HG02870 (cell line): ENCODE data around the gene MND1.

Experiments used
- ATAC-seq: cut with Tn5 transposase; IDR thresholded peaks from one replicate; pipeline ENCODE4 v1.9.1; 2021; ENCODE audit warnings: mild to moderate bottlenecking, moderate library complexity; ENCODE audit not compliant: unreplicated experiment

MND1 gene, protein sequence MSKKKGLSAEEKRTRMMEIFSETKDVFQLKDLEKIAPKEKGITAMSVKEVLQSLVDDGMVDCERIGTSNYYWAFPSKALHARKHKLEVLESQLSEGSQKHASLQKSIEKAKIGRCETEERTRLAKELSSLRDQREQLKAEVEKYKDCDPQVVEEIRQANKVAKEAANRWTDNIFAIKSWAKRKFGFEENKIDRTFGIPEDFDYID

GRCh38 chr4:153344131-153345011 is at the start of gene MND1:
Gene MND1, plus strand, starts transcription at chr4:153344688. Its CDS starts 50 bp downstream, at chr4:153344738.
- peak; percentile 75 for ATAC-seq

GRCh38 chr4:153295131-153295755 is 49.2 kb upstream of the MND1 start:
- ATAC-seq, result no peak

DNA sequence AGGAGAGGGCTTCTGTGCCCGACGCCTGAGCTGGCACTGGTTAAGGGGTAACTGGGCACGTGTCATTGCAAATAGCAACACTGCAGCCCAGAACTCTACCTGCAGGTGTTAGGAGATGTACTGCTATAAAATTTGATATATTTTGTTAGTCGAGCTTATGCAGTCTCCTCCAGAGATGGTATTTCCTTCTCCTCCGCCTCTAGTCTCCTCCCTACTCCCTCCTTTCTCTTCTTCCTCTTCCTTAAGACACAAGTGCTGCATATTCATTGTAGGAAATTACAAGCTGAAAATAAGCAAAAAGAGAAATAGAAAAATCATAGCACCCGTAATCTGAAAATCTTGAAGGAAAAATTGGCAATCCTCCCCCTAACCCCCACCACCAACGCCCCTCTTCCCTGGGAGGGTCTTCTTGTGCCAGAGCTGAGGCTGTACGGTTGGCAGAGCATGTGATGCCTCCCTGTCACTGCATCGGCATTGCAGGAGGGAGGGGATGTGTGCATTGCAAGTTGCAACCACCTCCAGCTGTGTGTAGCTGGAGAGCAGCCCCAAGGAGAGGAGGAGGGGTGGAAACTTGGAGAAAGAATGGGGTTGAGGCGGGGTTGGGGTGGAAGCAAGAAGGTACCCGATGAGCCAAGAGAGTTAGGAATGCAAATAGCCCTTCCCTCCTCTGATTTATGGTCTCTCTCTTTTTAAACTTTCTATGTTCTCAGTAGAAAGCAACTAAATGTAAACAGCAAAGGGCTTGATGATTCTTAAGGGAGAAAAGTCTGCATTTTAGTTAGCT is 48.3 kb upstream of the MND1 start:
- ATAC-seq, result no peak

DNA sequence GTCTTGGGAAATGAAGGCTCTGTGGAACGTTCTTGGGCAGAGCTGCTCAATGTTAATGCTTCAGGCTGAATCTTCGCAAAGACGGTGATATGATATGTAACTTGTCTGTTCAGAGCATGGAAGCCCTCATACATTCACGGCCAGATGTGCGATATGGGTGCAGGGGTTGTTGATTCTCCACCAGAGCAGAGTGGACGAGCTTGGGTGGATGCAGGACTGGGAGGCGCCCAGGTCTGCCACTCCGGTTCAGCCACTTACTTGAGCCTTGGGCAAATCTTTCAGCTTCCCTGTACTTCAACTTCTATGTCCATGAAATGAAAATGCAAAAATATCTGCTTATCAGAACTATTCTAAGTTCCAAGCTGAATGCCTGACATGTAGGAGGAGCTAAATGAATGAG is 47.4 kb upstream of the MND1 start:
- no peak for ATAC-seq

DNA sequence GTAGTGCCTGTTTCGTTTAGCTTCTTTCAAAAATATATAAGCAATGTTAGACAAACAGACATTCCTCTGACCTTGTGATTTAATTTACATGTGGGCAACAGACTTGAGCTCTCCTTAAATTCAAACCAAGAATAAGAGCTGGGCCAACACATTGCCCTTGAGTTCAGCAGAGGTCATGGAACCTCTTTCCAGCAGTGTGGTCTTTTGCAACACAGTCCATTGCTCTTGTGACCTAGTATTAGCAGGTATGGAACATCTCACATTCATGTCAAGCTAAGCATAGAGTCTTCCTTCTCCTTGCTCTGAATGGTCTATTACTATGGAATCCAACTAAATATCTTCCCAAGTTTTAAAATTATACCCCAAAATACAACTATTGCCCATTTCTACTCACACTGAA is 33.7 kb upstream of the MND1 start:
- ATAC-seq, result no peak

DNA sequence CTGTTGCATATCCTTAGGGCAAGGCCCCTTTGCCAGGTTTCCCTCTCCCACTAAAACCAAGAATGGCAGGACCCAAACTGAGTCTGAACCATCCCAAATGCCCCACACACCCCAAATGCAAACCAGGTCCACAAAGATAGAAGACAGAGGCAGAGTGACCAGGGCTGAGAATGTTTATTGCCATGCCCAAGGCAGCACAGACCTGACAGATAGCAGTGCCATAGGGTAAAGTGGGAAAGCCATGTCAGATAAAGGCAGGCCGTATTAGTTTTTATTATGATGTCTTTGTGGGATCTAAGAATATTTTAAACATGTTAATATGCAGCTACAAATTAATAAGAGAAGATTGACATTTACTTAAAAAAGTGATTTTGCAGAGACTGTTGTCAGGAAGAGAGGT is 29.6 kb upstream of the MND1 start:
- no peak for ATAC-seq

DNA sequence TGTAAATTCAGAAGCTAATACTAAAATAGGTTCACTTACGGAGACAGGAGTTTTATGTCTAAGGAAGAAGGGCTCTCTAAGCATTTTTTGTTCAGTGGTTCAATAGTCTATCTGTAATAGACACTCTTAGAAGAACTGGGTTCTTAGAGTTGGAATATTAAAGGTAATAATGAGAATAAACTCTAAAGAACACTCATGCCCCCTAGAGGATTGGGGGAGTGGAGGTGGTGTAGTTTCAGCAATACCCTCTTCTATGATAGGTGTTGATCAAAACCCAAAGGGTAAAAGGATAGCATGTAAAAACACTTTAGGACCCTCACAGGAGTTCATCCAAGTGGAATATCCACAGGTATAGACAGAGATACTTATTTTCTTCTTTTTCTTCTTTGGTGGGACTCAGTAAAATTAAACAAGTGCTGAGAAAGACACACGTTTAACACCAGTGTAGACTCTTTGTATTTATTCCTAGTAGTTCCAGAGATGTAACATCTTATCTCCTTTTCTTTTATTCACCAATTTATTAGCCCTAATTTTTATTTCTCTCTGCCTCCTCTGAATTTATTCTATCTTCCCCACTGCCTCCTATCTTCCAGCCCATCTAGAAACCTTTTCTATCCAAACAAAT is 25.7 kb upstream of the MND1 start:
- peak; percentile 66 for ATAC-seq

DNA sequence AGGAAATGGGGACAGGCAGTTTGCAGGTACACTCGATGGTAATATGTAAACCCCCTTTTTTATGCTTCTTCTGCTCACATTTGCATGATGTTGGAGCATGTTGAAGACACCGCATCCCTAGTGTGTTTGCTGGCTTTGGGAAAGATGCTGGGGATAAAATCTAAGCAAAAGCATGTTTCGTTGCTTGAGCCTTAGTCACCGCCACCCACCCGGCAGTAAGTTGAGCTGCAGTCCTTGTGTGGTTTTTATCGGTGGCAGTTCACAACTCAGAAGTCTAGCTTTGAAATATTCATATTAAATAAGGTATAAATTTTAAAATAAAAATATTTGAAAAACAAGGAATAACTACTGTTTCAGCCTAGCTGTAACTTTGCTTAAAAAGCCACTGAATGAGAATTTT is 21.7 kb upstream of the MND1 start:
- no peak for ATAC-seq

DNA sequence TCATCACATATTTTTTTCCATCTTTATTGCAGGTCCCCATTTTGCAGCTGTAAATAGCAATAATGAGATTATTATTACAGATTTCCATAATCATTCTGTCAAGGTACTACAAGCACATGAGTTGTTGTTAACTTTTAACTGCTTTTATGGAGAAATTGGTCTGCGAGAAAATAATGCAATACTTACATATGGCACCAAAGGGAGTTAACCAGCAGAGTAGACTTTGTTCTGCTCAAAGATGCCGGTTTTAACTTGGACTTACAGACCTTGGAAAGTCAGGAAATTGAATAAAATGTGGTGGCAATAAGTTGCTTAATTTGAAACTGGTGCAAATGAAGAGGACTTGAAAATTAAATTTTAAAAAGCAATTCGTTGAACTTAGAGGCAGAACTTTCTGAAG is 20.4 kb upstream of the MND1 start:
- ATAC-seq, result no peak

- ATAC-seq, result no peak
These were observed 18.9 kb upstream of the MND1 start for GRCh38 chr4:153325558-153325957.

DNA sequence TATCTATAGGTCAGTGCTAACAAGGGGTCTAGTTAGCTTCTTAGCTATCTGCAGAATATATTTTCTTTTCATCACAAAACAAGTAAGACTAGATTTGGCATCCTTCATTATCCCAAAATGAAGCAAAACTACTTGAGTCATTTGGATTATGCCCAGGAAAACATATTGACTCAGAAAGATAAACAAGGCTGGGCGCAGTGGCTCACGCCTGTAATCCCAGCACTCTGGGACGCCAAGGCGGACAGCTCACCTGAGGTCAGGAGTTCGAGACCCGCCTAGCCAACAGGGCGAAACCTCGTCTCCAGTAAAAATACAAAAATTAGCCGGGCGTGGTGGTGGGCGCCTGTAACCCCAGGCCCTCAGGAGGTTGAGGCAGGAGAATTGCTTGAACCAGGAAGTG is 18.0 kb upstream of the MND1 start:
- ATAC-seq, result no peak

- ATAC-seq, result peak; percentile 74
These were observed 17.2 kb upstream of the MND1 start for GRCh38 chr4:153327247-153327646.

DNA sequence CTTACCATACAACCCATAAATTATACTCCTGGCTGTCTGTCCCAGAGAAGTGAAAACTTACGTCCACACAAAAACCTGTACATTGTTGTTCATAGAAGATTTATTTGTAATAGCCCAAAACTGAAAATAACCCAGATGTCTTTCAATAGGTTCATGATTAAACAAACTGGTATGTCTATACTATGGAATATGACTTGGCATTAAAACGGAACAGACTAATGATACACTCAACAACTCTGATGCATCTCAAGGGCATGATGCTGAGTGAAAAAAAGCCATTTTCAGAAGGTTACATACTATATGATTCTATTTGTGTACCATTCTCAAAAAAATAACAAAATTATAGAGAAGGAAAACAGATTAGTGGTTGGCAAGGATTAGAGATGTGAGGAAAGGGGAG is 11.6 kb upstream of the MND1 start:
- no peak for ATAC-seq

- no peak for ATAC-seq
These were observed 10.6 kb upstream of the MND1 start for GRCh38 chr4:153333874-153334273.

DNA sequence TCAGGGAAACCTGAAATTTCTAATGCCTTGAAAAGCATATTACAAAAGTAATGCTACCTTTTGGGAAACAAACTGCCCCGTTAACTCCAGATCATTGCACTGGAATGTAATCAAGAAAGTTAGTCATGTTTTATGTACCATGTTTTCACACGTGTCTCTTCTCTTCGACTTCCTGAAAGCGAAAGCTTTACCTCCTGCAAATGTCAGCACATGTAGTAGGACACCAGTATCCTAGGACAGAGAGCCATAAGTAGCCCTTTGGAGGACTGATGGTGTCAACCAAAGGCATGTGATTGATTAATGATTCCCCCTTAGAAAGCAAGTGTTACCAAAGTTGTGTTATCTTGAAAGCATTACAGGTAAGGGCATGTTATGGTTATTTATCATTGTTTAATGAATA is 8.8 kb upstream of the MND1 start:
- ATAC-seq, result no peak

DNA sequence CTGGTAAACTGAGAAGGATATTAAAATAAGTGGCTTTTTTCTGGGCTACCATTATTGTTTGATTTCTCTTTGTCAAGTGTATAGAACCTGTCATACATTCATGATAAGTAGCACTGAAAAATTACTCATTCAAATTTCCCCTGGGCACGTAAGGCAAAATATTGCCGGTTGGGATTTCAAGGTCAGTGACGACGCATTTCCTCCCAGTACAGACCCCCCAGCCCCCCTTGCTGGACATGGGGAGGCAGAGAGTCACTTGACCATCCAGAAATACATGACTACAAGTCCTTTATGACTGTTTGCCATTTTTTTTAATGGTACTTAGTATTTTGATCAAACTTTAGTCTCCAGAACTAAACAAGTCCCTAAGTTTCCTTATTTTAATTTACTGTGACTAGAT is 6.8 kb upstream of the MND1 start:
- ATAC-seq, result no peak

GRCh38 chr4:153341575-153342090 is 2.9 kb upstream of the MND1 start:
- no peak for ATAC-seq

DNA sequence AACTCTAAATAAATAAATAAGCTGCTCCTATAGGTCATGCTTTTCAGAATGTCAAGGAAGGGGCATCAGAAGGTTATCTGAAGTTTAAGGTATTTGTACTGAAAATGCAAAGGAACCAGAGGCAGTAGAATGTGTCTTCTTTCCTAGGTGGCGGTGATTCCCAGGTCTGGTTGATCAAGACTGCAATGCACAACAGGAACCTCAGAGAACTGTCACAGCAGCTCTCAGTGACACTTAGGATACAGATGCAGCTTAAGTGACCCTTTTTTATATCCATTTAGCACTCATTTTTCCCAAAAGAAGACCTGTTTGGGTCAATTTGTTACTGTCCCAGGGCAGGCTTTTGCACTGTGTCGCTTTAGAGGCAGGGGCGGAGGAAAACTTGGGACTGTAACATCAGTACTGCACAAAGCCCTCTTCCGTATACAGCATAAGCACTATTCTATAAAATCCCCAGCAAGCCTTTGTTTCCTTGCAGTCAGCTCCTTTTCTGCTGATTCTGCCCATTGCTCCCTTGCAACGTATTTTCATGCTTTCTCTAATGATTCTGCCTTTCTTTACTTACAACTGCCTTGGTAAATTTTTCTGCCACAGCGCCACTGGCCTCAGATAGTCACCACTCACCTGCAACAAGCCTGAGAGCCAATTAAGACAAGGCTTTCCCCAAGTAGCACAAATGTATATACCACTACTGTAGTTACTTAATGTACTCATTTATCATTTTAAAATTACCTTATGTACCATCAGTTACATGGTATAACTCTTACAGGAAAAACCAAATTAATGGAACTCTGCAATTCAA is 1.5 kb upstream of the MND1 start:
- ATAC-seq, result no peak

DNA sequence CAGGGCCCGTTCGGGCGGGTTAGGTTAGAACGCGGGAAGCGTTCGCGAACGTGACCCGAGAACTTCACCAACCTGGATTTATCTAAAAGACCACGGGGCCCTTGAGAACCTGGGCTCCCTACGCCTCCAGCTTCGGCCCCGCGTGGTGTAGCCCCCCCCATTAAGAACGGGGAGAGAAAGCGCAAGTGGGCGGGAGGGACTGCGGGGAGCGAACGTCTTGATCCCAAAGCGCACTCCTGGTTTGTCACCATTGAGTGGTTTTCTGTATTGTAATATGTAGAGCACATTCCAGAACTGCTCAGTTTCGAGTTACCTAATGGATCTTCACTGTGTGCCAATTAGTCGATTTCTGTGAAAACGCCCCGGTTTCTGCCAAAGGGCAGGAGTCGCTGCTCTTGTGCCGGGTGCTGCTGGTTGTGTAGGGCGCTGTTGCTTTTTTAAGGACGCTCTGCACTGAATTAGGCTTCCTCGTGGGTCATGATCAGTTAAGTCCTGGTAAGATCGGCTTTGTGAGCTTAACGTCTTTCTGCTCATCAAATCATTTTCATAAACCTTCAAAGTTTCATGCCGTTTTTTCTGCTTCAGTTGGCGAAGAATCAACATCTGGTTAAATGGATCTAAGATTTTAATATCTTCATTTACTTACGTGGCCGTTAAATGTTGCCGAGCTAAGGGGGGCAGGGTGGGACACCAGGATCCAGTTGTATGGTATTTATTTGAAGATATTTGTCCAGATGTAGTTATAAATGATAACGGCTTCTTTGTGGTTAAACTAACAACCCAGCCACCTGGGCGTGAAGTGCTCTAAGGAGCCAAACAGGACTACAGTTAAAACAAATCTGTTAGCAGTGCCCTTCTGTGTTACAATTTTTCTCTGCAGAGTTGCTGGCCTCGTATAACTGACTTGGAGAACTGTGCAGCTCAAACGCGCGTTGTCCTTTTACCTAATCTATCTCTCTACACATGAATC is 809 bp downstream of the MND1 start:
- peak; percentile 28 for ATAC-seq
